Neutrophil (primary cell): ENCODE data around the gene SARS2.
"Not testable (repeated sequence)": the region's sequence is repeated elsewhere in the genome, so short reads cannot be mapped to it uniquely, and the experiment has no call there.

Source experiments
- H3K27ac ChIP-seq: fragments of 200-600 bp; sonication (generic); 2 replicates; pipeline ENCODE4 v1.5.1; 2016; ENCODE audit warnings: mild to moderate bottlenecking, moderate library complexity
- H3K27me3 ChIP-seq: fragments of 200-600 bp; sonication (generic); 2 replicates; pipeline ENCODE4 v1.6.0; 2016; ENCODE audit warnings: mild to moderate bottlenecking
- H3K36me3 ChIP-seq: fragments of 200-600 bp; sonication (generic); 2 replicates; pipeline ENCODE4 v1.5.1; 2017
- H3K4me1 ChIP-seq, 2 experiments: fragments of 200-600 bp in 1 of 2; sonication (generic) in 1 of 2; 1 replicate in 1 of 2; 2 replicates in 1 of 2; pipeline versions ENCODE4 v1.5.1 to v1.6.1; 2013 to 2016; ENCODE audit warnings: low read depth in 1 of 2, low read length in 1 of 2, mild to moderate bottlenecking in 1 of 2, moderate library complexity in 1 of 2; ENCODE audit not compliant: control insufficient read depth in 1 of 2, insufficient read depth in 1 of 2
- H3K4me3 ChIP-seq, 2 experiments: fragments of 200-600 bp in 1 of 2; sonication (generic) in 1 of 2; 1 replicate in 1 of 2; 2 replicates in 1 of 2; pipeline ENCODE4 v1.5.1; 2013 to 2016; ENCODE audit warnings: low read depth in 1 of 2, low read length in 1 of 2, mild to moderate bottlenecking in 1 of 2, moderate library complexity in 1 of 2
- H3K9me3 ChIP-seq: fragments of 200-600 bp; sonication (generic); 2 replicates; pipeline ENCODE4 v1.5.1; 2016
- CTCF ChIP-seq: fragments of 200-600 bp; sonication (generic); IDR thresholded peaks from 2 replicates; pipeline ENCODE4 v1.5.1; 2016; ENCODE audit warnings: antibody characterized with exemption

SARS2 gene

GRCh38 chr19:38875656-38876395, 54.7 kb downstream of the SARS2 start:
- Histone ChIP-seq H3K4me3 (no peak overlapping the region), H3K9me3 (no peaks in the 10 kb centered on the region), H3K27me3 (no peaks in the 10 kb centered on the region), H3K4me1 (peaks cover 22 to 25% of the 10 kb centered on the region in 2 experiments), H3K27ac (peak overlapping the region; percentile 36), H3K36me3 (peaks cover 49% of the 10 kb centered on the region)
- TF ChIP-seq CTCF: no peak

DNA sequence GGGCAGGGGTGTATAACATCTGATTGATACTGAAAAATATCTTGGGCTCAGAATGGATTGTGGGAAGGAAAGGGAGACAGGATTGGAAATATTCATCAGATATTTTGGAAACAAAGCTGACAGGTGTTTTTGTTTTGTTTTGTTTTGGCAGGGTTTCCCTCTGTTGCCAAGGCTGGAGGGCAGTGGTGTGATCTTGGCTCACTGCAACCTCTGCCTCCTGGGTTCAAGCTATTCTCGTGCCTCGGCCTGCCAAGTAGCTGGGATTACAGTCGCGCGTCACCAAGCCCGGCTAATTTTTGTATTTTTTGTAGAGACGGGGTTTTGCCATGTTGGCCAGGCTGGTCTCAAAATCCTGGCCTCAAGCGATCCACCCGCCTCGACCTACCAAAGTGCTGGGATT, 57.2 kb downstream of the SARS2 start:
- H3K4me3 ChIP-seq, H3K9me3 ChIP-seq: not testable (repeated sequence)
- H3K4me1 ChIP-seq: peaks cover 33 to 34% of the 10 kb centered on the region in 2 experiments

GRCh38 chr19:38870612-38871011, 60.0 kb downstream of the SARS2 start:
- Histone ChIP-seq H3K4me1 (peaks cover 15 to 17% of the 10 kb centered on the region in 2 experiments), H3K27me3 (no peaks in the 10 kb centered on the region), H3K36me3 (peaks cover 75% of the 10 kb centered on the region), H3K9me3 (no peaks in the 10 kb centered on the region), H3K27ac (peak overlapping the region; percentile 56), H3K4me3 (no peak overlapping the region)
- no peak for TF ChIP-seq CTCF

More for the DNA sequence above, 57.2 kb downstream of the SARS2 start:
- not testable (repeated sequence) for H3K27me3 ChIP-seq, H3K27ac ChIP-seq
- H3K36me3 ChIP-seq: peaks cover 58% of the 10 kb centered on the region

GRCh38 chr19:38869836-38870607, 60.5 kb downstream of the SARS2 start:
- no peaks in the 10 kb centered on the region for H3K27me3 ChIP-seq
- H3K36me3 ChIP-seq: peaks cover 75% of the 10 kb centered on the region
- H3K4me1 ChIP-seq: peaks cover 15 to 17% of the 10 kb centered on the region in 2 experiments
- H3K27ac ChIP-seq: peak overlapping the region; percentile 56
- H3K4me3 ChIP-seq: peak overlapping the region; percentile 47 to 59
- peak; percentile 95 for TF ChIP-seq CTCF
- no peaks in the 10 kb centered on the region for H3K9me3 ChIP-seq

- TF ChIP-seq CTCF: no peak
- Histone ChIP-seq H3K27me3 (no peaks in the 10 kb centered on the region), H3K9me3 (no peaks in the 10 kb centered on the region), H3K4me1 (peaks cover 15 to 17% of the 10 kb centered on the region in 2 experiments), H3K36me3 (peaks cover 70% of the 10 kb centered on the region), H3K27ac (peak overlapping the region; percentile 56), H3K4me3 (peak overlapping the region; percentile 47 to 59)
These were observed 61.3 kb downstream of the SARS2 start for GRCh38 chr19:38869160-38869835.
